Smooth muscle cell of the brain vasculature (primary cell): Measurements from ENCODE around the gene CLPTM1L.
"Not testable (repeated sequence)": the region's sequence is repeated elsewhere in the genome, so short reads cannot be mapped to it uniquely, and the experiment has no call there.

Source experiments
- DNase-seq: peaks from one replicate; pipeline ENCODE4 v3.0.0-alpha.2; 2012; ENCODE audit warnings: low read depth, low spot score

CLPTM1L gene

DNA sequence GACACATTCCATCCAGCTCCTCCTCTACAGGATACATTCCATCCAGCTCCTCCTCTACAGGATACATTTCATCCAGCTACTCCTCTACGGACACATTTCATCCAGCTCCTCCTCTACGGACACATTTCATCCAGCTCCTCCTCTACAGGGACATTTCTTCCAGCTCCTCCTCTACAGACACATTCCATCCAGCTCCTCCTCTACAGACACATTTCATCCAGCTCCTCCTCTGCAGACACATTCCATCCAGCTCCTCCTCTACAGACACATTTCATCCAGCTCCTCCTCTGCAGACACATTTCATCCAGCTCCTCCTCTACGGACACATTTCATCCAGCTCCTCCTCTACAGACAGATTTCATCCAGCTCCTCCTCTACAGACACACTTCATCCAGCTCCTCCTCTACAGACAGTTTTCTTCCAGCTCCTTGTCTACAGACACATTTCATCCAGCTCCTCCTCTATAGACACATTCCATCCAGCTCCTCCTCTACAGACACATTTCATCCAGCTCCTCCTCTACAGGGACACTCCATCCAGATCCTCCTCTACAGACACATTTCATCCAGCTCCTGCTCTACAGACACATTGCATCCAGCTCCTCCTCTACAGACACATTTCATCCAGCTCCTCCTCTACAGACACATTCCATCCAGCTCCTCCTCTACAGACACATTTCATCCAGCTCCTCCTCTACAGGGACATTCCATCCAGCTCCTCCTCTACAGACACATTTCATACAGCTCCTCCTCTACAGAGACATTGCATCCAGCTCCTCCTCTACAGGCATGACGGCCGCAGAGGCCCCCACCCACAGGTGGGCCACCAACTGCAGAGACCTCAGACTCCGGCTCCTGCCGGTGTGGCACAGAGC lies 16.4 kb downstream of the CLPTM1L start:
- not testable (repeated sequence) for DNase-seq

DNA sequence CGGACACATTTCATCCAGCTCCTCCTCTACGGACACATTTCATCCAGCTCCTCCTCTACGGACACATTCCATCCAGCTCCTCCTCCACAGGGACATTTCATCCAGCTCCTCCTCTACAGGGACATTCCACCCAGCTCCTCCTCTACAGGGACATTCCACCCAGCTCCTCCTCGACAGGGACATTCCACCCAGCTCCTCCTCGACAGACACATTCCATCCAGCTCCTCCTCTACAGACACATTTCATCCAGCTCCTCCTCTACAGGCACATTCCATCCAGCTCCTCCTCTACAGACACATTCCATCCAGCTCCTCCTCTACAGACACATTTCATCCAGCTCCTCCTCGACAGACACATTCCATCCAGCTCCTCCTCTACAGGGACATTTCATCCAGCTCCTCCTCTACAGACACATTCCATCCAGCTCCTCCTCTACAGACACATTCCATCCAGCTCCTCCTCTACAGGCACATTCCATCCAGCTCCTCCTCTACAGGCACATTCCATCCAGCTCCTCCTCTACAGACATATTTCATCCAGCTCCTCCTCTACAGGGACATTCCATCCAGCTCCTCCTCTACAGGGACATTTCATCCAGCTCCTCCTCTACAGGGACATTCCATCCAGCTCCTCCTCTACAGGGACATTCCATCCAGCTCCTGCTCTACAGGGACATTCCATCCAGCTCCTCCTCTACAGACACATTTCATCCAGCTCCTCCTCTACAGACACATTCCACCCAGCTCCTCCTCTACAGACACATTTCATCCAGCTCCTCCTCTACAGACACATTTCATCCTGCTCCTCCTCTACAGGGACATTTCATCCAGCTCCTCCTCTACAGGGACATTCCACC lies 17.8 kb downstream of the CLPTM1L start:
- DNase-seq: not testable (repeated sequence)

GRCh38 chr5:1326532-1326875 lies 18.4 kb downstream of the CLPTM1L start:
- not testable (repeated sequence) for DNase-seq

DNA sequence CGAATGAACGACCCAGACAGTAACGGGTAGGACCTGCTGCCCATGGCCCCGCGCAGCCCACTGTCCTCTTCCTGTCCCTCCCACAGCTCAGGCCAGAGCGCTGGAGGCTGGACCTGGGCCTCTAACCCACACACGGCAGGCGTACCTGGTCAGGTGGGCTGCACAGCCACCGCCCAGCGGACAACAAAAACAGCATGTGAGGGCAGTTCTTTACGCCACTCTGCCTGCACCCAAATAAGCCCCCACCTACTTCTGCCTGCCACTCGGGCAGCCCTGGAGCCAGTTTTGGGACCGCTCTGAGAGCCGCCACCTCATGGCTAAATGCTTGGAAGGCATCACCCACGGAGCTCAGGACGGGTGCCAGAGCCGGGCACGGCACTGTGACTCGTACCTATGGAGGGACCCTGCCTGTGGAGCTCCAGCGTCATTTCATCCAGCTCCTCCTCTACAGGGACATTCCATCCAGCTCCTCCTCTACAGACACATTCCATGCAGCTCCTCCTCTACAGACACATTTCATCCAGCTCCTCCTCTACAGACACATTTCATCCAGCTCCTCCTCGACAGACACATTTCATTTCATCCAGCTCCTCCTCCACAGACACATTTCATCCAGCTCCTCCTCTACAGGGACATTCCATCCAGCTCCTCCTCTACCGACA lies 18.9 kb downstream of the CLPTM1L start:
- no peak for DNase-seq

DNA sequence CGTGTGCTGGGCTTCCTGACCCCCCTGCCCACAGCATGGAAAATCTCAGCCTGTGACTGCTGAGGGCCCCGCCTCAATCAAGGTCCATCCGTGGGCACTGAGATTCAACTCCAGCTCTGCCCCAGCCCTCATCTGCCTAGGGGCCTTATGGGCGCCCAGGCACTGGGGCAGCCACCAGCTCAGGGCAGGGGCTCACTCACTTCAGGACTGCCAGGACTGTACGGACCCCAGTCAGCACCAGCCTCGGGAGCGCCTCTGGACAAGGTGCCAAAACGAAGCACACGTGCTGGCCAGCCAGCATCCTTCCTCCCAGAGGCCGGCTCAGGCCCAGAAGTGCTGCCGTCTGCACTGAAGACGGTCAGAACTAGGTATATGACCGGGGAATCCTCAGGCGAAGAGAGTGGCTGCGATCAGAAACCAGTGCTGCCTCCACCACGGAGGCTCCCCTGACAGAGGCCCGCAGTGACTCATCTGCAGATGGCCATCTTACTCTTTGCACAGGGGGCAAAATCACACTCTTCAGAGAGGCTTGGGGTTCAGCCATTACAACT lies 19.6 kb downstream of the CLPTM1L start:
- DNase-seq: no peak

- DNase-seq: no peak
Measured at GRCh38 chr5:1324719-1325190, 20.1 kb downstream of the CLPTM1L start.

DNA sequence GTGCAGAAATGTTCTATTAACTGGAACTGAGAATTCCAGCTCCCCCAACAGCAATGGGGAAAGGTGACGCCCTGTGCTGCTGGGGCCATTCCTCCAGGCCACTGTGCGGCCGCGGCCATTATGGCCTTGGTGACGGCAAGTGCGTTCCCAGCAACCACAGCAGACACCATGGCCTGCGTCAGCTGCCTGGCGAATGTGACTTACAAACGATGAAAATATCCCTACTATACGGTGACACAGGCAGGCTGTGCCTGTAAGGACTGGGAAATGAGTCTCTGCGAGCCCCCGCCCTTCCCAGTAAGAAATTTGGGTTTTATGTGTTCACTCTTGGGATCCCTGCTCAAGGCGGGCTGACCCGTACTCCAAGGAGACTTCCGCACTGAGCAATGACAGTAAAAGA lies 20.6 kb downstream of the CLPTM1L start:
- DNase-seq: no peak

- no peak for DNase-seq
Measured at GRCh38 chr5:1323803-1324173, 21.1 kb downstream of the CLPTM1L start.

DNA sequence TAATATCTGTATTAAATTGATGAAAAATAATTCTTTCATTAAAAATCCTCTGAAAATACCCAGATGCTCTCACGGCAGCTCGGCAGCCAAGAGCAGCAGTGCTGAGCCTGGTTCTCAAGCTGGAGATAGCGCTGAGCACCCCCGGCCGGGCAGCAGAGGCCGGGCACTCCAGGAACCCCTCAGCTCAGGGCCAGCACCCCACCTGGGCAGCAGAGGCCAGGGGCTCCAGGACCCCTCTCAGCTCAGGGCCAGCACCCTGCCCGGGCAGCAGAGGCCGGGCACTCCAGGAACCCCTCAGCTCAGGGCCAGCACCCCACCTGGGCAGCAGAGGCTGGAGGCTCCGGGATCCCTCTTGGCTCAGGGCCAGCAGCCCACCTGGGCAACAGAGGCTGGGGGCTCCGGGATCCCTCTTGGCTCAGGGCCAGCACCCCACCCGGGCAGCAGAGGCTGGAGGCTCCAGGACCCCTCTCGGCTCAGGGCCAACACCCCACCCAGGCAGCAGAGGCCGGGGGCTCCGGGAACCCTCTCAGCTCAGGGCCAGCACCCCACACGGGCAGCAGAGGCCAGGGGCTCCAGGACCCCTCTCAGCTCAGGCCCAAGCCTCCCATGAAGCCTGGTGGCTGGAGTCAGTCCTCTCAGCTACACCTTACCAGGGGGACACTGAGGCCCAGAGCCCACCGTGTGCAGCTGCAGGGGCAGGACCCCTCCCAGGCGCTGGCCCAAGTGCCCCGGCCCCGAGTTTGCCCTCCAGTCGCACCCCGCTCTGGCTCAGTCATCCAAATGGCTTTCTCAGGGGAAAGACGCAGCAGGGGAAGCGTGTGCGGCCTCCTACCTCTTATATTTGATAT lies 21.7 kb downstream of the CLPTM1L start:
- DNase-seq: no peak

GRCh38 chr5:1322036-1322900 lies 22.6 kb downstream of the CLPTM1L start:
- no peak for DNase-seq

DNA sequence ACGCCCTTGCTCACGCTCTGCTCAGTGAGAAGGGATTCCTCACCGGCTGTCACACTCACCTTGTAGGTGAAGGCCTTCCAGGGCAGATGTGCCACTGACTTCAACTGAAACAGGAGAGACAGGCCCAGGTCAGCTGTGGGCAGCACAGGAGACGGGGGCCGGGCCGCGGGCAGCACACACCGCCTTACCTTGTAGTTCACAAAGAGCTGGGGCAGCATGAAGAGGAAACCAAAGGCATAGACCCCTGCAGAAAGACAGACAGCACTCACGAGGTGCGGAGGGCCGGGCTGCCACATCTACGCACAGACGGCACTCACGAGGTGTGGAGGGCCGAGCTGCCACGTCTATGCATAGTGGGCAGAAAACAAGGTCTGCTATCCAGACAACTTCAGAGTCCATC lies 23.3 kb downstream of the CLPTM1L start:
- no peak for DNase-seq

GRCh38 chr5:1320436-1321344 lies 24.2 kb downstream of the CLPTM1L start:
- DNase-seq: no peak

DNA sequence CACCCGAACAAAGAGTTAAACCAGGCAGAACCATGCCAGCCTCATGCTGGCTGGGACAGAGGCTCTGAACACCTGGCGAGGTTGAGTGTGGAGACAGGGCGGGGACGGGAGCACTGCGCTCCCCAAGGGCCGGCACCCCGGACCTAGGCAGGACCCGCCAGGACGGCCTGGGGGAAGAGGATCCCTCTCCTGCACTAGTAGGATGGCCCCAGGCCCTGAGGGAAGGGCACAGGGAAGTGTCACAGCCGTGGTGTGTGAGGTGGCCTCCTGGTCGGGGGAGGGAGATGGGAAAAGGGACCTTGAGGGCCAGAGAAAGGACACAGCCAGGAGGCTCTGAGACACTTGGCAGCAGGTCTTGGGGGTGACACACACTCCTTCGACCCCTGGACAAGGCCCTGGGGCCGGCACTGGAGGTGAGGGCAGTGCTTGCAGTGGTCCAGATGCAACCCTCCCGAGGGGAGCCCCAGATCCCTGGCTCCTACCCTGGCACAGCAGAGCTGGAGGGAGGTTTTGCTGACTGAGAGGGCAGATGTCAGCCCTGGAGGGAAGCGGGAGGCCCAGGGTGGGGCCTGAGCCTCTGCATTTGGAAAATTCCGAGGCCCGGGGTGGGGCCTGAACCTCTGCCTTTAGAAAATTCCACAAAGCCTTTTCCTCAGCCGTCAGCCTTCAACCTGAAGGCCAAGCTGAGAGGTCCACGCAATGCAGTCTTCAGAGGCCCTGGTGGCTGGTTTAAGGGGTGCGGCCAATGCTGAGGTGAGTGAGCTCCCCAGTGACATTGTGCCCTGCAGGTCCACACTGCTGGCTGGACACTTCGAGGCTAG lies 25.3 kb downstream of the CLPTM1L start:
- DNase-seq: no peak

DNA sequence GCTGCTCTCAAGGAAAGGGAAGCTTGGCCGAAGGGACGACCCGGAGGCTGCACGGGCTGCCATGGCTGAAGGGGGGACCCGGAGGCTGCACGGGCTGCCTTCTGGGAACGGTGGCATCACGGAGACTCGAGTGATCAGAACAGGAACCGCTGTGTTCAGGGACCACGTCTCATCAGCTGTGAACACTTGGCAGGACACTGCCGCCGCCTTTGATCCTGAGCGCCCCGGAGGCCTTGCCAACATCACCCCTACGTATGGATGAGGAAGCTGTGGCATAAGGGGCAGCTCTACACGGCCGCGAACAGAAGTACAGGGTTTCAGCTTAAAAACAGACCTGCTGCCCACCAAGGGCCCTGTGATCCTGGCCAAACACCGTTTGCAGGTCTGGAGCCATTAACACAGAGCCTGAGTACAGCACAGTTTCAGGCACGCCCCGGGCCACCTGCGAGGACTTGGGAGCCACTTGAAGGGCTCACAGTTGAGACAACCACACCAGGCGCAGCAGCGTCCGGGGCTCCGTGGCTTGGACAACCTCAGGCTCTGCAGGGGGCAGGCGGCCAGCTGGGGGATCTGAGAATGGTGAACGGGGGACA lies 26.1 kb downstream of the CLPTM1L start:
- no peak for DNase-seq

- DNase-seq: no peak
Measured at GRCh38 chr5:1317921-1318565, 26.9 kb downstream of the CLPTM1L start.

- no peak for DNase-seq
Measured at GRCh38 chr5:1316588-1317340, 28.1 kb downstream of the CLPTM1L start.
